UCSD-AML1 (cell line): ENCODE data around the gene KCTD12.
"Not testable (repeated sequence)": the region's sequence is repeated elsewhere in the genome, so short reads cannot be mapped to it uniquely, and the experiment has no call there.

Source experiments
- DNase-seq: peaks from one replicate; lab custom pipeline; 2025; ENCODE audit not compliant: unreplicated experiment; lab: John Stamatoyannopoulos, UW

KCTD12 gene

GRCh38 chr13:76886292-76887075 lies at the start of gene KCTD12:
Gene KCTD12, minus strand, starts transcription at chr13:76886405. Its CDS starts 257 bp downstream, at chr13:76886148.
- peak; percentile 76 for DNase-seq

GRCh38 chr13:76934671-76935070 lies 48.5 kb upstream of the KCTD12 start:
- no peak for DNase-seq

GRCh38 chr13:76932076-76932475 lies 45.9 kb upstream of the KCTD12 start:
- DNase-seq, result no peak

- no peak for DNase-seq
Observed at GRCh38 chr13:76929851-76930374, 43.7 kb upstream of the KCTD12 start.

GRCh38 chr13:76929320-76929719 lies 43.1 kb upstream of the KCTD12 start:
- DNase-seq, result no peak

- no peak for DNase-seq
Observed at GRCh38 chr13:76928456-76928855, 42.3 kb upstream of the KCTD12 start.

- no peak for DNase-seq
Observed at GRCh38 chr13:76927955-76928354, 41.8 kb upstream of the KCTD12 start.

- DNase-seq, result no peak
Observed at GRCh38 chr13:76925115-76925514, 38.9 kb upstream of the KCTD12 start.

GRCh38 chr13:76921516-76921915 lies 35.3 kb upstream of the KCTD12 start:
- DNase-seq, result no peak

GRCh38 chr13:76917755-76918481 lies 31.7 kb upstream of the KCTD12 start:
- peak; percentile 33 for DNase-seq

GRCh38 chr13:76917095-76917494 lies 30.9 kb upstream of the KCTD12 start:
- DNase-seq, result no peak

GRCh38 chr13:76913898-76914297 lies 27.7 kb upstream of the KCTD12 start:
- DNase-seq, result no peak

- no peak for DNase-seq
Observed at GRCh38 chr13:76912476-76912875, 26.3 kb upstream of the KCTD12 start.

GRCh38 chr13:76904507-76904906 lies 18.3 kb upstream of the KCTD12 start:
- no peak for DNase-seq

- peak; percentile 59 for DNase-seq
Observed at GRCh38 chr13:76903544-76904162, 17.4 kb upstream of the KCTD12 start.

GRCh38 chr13:76899066-76899465 lies 12.9 kb upstream of the KCTD12 start:
- DNase-seq, result not testable (repeated sequence)

GRCh38 chr13:76897171-76897570 lies 11.0 kb upstream of the KCTD12 start:
- DNase-seq, result not testable (repeated sequence)

- peak; percentile 30 for DNase-seq
Observed at GRCh38 chr13:76894401-76895110, 8.4 kb upstream of the KCTD12 start.

- DNase-seq, result no peak
Observed at GRCh38 chr13:76892488-76892887, 6.3 kb upstream of the KCTD12 start.

GRCh38 chr13:76890021-76890420 lies 3.8 kb upstream of the KCTD12 start:
- no peak for DNase-seq

GRCh38 chr13:76889254-76889653 lies 3.0 kb upstream of the KCTD12 start:
- no peak for DNase-seq
